NCI-H748 treated with DMSO at 0.1 percent for 48 hours (cell line): ENCODE data around the gene ZNF273.

Experiments used
- DNase-seq: peaks from one replicate; lab custom pipeline; 2025; lab: John Stamatoyannopoulos, UW

Gene ZNF273

DNA sequence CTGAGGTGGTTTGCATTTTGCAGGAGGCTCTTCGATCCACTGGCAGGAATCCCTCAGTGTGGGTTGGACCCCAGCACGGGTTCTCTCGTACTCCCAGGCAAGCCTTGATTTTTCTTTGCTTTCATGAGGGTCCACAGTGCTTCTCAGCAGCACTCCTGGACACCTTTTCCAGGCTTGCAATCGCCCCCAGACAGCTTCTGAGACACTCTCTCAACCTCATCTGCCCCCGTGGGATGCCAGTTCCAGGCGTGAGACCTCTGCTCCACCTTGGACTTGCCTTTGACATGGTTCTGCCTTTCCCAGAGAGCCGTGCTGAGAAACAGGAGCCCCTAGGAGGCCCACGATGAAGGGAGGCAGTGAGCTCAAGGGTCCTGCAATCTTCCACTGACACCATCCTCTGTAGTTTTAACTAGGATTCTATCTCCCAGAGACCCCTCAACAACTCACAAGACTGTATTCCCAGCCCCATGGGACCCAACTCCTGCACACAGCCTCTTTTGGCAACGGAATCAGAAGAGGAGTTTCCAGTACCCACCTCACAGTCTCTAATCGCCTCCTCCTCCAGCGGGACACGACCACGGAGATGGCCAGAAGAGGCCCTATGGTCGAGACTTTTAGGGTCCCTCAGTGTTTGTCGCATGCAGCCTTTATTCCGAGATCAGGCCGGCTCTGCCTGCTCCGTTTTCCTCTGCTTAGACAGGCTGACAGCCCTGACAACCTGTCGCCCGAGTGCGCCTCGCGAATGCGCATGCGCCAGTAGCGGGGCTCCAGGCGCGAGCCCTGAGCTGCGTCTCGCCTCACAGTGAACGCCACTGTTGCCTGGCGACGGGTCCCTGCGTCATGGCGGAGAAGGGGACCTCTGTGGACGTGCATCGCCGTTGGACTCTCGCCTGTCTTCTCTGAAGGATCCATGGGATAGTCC is 26.0 kb upstream of the ZNF273 start:
- peak; percentile 62 for DNase-seq

DNA sequence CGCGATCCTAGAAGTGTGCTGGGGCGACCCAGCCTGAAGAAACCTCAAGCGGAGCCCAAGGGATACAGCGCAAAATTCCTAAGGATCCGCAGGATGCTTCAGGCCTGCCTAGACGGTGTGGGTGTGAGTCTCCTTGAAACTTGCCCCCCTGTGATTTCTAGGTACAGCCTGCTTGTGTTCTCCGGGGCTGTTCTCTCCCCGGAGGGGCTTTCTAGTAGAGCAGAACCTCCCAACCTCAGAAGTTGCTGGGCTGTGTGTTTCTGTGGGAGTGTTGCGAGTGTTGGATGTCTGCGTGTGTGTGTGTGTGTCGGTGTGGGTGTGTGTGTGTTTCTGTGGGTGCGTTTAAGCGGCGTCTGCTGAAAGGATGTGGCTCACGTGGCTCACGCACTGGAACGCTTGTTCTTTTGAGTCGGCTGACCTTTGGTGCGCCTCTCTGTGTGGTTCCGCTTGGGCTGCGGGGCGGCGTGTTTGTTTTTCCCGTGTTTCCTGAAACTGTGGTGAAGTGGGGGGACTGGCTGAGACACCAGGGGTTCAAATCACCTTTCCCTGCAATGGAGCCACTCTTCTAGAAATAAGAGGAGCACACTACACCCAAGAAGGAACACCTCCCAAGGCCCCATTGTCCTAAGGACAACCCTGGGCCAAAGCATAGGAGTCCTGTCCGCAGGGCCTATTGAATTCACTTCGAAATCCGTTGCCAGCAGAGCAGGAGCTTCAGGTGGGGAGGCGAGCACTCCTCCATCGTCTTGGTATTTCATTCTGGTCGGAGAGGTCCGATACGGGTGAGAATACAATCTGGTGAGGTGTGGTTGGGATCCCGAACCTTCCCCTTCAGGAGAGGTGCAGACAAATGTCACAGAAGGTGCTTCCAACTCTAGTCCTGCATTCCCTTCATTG is 25.1 kb upstream of the ZNF273 start:
- DNase-seq = no peak

DNA sequence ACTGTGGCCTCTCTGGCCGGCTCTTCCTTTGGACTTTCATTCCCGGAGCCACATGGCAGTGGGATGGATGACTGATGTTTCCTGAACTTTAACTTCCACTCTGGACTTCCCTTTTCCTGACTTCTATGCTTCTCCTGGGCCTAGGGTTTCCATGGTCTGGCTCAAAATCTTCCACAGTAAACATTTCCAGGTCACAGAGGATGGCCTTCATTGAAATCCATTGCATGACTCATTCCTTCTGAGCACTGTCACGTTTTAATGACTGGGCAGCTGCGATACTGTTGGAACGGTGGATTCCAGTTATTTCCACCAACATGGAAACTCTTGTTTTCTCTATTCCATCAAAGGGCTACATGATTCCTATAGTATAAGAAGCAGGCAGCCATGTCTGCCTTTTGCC is 24.4 kb upstream of the ZNF273 start:
- no peak for DNase-seq

DNA sequence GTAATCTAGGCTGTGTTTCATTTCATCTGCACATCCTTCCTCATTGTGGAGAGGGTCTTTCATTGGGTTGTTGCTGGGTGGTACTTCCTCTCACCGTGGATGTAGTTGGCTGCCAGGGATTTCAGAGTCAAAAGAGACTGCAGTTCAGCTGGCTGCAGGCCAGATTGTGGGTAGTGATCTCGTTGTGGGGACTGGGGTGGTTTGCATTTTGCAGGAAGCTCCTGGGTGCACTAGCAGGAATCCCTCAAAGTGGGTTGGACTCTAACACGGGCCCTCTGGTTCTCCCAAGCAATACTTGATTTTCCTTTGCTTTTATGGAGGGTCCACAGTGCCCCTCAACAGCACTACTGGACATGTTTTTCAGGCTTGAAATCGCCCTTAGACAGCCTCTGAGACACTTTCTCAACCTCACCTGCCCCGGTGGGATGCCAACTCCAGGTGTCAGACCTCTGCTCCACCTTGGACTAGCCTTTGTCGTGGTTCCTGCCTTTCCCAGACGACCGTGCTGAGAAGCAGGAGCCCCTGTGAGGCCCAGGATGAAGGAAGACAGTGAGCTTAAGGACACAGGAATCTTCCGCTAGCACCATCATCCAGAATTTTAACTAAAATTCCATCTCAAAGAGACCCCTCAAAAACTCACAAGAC is 23.9 kb upstream of the ZNF273 start:
- DNase-seq = no peak

DNA sequence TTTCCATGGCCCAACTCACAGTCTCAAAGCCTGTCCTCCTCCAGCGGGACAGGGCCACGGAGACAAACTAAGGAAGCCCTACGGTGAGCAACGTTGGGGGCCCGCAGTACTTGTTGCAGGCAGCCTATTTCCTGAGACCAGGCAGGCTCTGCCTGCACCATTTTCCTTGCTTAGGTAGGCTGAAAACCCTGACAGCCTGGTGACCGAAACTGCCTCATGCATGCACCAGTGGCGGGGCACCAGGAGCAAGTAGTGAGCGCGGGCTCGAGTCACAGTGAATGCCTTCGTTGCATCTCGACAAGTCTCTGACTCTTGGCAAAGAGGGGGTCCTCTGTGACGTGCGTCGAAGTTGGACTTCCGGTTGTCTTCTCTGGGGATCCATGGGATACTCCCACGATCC is 23.3 kb upstream of the ZNF273 start:
- DNase-seq = no peak

DNA sequence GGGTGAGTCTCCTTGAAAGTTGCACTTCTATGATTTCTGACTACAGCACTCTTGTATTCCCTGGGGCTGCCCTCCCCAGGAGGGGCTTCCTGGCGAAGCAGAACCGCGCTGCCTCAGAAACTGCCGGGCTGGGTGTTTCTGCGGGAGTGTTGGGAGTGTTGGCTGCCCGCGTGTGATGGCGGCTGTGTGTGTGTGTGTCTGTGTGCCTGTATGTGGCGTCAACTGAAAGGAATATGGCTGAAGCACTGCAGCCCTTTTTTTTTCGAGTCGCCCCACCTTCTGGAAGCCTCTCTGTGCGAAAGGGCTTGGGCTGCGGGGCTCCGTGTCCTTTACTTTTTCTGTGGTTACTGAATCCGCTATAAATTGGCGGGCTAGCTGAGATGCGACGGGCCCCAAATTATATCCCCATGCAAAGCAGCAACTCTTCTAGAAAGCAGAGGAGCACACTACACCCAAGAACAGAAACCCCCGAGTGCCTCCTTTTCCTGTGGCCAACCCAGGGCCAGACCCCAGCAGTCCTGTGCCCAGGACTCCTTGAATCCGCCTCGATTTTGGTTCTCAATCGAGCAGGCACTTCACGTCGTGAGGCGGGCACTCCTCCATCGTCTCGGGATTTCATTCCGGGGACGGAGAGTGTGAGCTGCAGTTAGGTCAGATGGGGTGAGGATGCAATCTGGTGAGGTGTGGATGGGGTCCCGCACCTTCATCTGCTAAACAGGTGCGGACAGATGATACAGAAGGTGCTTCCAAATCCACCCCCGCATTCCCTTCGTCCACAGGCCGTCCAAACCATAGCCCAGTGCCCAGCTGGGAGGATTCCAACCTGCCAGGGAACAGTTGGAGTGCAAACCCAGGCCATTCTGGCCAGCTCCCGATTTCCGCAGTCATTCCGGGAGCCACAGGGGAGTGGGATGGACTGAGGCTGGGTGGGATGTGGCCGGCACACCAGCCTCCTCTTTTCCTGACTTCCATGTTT is 22.5 kb upstream of the ZNF273 start:
- DNase-seq = no peak

DNA sequence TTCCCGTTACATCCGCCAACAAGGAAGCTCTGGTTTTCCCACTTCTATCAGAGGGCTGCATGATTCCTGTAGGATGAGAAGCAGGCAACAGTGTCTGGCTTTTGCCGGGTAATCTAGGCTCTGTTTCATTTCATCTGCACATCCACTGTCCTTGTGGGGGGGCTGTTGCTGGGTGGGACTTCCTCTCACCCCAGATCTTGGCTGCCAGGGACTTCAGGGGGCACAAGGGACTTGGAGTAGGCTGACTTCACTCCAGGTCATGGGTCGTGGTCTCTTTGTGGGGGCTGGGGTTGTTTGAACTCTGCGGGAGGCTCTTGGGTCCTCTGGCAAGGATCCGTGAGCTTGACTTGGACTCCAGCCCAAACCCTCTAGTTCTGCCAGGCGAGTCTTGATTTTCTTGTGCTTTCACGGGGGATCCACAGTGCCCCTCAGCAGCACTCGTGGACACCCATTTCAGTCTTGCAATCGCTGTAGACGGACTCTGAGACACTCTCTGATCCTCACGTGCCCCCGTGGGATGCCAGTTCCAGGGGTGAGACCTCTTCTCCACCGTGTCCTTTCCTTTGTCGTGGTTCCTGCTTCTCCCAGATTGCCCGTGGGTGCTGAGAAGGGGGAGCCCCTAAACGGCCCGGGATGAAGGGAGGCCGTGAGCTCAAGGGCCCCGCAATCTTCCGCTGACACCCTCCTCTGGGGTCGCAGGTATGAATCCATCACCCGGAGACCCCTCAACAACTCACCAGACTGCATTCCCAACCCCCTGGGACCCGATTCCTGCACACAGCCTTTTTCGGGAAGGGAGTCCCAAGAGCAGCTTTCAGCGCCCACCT is 21.4 kb upstream of the ZNF273 start:
- DNase-seq = no peak

DNA sequence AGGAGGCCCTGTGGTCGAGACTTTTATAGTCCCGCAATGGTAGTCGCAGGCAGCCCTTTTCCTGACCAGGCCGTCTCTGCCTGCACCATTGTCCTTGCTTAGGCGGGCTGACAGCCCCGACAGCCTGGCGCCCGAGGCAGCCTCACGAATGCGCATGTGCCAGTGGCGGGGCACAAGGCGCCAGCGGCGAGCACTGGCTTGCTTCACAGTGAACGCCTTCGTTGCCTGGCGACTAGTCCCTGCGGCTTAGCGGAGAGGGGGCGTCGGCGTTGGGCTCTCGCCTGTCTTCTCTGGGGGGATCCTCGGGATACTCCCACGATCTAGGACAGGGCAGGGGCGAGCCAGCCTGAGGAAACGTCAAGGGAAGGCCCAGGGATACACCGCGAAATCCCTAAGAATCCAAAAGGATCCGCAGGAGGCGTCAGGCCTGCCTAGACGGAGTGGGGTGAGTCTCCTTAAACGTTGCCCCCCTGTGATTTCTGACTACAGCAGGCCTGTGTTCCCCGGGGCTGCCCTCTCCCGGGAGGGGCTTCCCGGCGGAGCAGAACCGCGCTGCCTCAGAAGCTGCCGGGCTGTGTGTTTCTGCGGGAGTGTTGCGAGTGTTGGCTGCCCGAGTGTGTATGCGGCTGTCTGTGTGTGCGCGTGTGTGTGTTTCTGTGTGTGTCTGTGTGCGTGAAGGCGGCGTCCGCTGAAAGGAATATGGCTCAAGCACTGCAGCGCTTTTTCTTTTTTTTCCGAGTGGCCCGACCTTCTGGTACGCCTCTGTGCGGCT is 20.5 kb upstream of the ZNF273 start:
- DNase-seq = peak; percentile 63

DNA sequence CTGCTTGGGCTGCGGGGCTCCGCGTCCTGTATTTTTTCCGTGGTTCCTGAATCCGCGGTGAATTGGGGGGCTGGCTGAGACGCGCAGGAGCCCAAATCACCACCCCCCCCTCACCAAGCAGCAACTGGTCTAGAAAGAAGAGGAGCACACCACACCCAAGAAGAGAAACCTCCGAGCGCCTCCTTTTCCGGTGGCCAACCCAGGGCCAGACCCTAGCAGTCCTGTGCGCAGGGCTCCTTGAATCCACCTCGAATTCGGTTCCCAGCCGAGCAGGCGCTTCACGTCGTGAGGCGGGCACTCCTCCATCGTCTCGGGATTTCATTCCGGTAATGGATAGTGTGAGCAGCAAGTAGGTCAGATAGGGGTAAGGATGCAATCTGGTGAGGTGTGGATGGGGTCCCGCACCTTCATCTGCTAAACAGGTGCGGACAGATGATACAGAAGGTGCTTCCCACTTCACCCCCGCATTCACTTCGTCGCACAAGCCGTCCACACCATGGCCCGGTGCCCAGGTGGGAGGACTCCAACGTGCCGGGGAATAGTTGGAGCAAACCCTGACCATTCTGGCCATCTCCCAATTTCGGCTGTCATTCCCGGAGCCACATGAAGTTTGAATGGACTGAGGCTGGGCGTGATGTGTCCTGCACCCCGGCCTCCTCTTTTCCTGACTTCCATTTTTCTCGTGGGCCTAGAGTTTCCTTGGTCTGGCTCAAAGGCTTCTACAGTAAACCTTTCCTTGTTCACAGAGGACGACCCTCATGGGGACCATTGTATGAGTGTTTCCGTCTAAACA is 19.8 kb upstream of the ZNF273 start:
- DNase-seq = no peak

DNA sequence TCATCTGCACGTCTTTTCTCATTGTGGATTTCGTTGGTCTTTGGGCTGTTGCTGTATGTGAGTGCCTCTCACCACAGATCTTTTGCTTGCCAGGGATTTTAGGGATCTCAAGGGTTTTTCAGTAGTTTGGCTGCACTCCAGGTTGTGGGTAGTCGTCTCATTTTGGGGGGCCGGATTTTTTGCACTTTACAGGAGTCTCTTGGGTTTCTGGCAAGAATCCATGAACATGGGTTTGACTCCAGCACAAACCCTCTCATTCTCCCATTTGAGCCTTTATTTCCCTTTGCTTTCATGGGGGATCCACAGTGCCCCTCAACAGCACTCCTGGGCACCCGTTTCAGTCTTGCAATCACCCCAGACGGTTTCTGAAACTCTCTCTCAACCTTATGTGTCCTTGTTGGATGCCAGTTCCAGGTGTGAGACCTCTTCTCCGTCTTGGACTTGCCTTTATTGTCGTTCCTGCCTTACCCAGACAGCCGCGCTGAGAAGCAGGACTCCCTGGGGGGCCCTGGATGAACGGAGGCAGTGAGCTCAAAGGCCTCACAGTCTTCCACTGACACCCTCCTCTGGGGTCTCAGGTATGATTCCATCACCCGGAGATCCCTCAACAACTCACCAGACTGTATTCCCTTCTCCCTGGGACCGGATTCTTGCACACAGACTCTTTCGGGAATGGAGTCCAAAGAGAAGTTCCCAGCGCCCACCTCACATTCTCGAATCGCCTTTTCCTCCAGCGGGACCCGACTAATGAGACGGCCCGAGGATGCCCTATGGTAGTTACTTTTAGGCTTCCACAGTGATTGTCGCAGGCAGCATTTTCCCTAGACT is 18.8 kb upstream of the ZNF273 start:
- no peak for DNase-seq

DNA sequence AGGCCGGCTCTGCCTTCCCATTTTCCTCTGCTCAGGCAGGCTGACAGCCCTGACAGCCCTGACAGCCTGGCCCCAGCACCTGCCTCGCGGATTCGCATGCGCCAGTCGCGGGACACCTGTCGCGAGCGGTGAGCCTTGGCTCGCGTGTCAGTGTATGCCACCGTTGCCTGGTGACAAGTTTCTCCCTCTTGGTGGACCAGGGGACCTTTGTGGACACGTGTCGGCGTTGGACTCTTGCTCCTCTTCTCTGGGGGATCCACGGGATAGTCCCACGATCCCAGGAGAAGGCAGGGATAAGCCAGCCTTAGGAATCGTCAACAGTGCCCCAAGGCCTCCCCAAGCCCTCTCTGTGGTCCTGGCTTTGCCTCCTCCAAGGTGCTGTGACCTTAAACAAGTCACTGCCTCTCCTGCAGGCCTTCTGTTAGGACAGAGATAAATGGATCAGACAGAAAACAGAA is 18.1 kb upstream of the ZNF273 start:
- DNase-seq = no peak

DNA sequence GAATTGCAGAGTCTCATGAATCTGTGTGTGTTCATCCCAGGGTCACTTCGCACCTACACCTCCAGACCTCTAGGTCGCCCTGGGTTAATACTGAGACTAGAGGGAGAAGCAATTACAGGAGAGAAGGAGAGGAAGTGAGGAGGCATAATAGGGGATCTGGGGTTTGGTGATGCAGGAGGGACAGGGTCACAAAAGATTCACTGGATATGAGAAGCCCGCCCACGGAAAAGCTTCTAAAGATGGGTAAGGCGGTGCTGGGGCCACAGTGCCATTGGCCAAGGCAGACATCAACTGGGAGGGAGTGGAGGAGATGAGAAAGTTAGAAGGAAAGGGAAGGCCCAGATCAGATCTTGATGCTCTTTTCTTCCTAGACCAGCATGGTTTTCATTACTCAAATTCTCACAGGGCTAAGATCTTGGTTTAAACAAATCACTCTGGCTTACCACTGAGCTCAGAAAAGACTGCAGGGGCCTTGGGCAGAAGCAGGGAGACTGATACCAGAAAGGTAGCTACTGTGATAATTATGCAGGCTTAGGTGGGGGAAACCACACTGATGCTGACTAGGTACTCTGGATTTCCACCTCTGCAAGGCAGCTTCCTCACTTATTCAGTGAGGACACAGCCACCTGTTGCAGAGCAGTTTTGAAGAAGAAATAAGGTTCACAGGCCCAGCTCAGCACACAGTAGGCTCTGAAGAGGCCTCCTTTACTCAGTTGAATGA is 17.4 kb upstream of the ZNF273 start:
- DNase-seq = no peak

DNA sequence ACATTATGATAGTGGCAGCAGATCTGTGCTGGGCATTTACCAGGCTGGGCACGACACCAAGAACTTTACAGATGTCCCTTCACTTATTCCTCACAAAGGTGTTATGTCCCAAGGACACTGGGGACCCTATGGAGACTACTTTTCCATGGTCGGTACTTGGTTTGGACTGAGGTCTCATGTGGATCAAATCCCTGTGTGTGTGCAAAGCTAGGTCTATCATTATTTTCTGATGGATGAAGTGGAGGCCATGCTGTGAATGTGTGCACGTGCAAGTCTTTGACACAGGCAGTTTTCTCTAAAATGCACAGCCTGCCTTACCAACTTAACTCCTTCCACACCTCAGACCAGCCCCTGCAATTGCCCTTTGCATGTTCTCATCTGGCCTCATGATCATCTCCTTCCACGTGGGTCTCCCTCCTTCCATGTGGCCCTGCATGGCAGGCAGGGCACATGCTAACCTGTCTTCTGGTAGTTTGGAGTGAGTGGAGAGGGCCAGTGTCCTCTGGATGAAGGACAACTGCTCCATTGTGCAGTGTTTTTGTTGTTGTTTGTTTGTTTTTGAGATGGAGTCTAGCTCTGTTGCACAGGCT is 16.0 kb upstream of the ZNF273 start:
- DNase-seq = no peak

DNA sequence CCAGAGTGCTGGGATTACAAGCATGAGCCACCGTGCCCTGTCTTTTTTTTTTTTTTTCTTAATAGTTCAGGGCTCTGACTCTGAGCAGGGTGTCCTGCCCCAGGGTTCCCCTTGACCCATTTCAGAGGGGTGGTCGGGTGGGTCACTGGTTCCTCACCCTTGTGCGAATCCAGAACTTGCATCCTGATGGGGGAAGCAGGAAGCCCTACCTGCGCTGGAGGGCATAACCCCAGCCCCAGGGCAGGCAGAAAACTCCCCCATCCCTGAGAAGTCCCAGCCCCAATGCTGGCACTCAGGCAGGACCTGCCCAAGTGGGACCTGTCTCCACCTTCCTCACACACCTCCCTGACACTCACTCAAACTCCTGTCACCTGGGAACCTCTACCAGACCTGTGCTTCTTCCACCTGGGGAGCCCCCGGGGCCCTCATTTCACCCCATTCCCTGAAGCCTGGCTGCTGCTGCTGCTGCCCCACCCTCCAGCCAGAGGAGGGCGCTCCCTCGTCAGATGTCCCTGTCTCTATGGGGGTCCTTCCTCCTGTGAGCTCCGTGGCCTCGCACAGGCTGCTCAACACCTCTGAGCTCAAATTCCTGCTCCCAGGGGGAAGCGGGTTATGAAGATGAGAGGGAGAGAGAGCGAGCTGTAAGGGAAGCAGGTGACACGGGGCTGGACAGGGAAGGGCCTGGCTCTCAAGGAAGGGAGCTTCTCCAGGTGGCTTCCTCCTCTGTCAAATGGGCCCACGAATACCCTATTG is 15.1 kb upstream of the ZNF273 start:
- no peak for DNase-seq

DNA sequence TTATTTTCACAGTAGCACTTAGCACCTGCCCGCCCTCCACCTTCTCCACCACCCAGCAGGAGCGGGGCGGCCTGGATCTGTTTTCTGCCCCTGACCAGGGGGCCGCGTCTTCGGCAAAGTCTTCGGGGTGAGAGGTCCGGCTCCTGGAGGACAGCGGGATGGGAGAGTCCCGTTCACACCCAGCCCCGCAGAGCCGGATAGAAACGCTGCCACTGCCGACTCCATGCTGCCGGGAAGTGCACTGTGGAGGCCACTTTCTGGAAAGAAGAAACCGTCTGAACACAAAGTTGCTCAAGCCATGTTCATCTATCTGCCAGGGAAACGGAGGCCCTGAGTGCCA is 14.5 kb upstream of the ZNF273 start:
- DNase-seq = no peak
